Chondrocyte (in vitro differentiated cells): ENCODE results near the gene VAMP4. TPM values are rescaled to one million over a fixed set of nuclear protein-coding genes. Genes with fewer than 3 reads are reported as not detected.

ENCODE experiments used
- DNase-seq: peaks from one replicate; pipeline ENCODE4 v3.0.0; 2021; ENCODE audit warnings: mixed read lengths, low spot score
- H3K27ac Mint-ChIP-seq: one replicate; pipeline ENCODE4 v1.8.0; 2021; ENCODE audit warnings: mild to moderate bottlenecking, moderate library complexity, mixed read lengths; ENCODE audit not compliant: unreplicated experiment
- H3K27me3 Mint-ChIP-seq: 2 replicates; pipeline ENCODE4 v1.8.0; 2021; ENCODE audit warnings: low read depth, mixed read lengths
- H3K36me3 Mint-ChIP-seq: 2 replicates; pipeline ENCODE4 v1.8.0; 2021; ENCODE audit warnings: low read depth, mixed read lengths
- H3K4me1 Mint-ChIP-seq: 2 replicates; pipeline ENCODE4 v1.8.0; 2021; ENCODE audit warnings: low read depth, mild to moderate bottlenecking, mixed read lengths
- H3K4me3 Mint-ChIP-seq: one replicate; pipeline ENCODE4 v1.8.0; 2021; ENCODE audit warnings: mild to moderate bottlenecking, moderate library complexity, mixed read lengths; ENCODE audit not compliant: unreplicated experiment
- H3K9me3 Mint-ChIP-seq: 2 replicates; pipeline ENCODE4 v1.8.0; 2021; ENCODE audit warnings: low read depth, mixed read lengths
- CTCF ChIP-seq: fragments of 200-600 bp; sonication (generic); IDR thresholded peaks from 2 replicates; pipeline ENCODE4 v1.5.0; 2021; ENCODE audit warnings: antibody characterized with exemption, mild to moderate bottlenecking, moderate library complexity
- total RNA-seq: library from RNA; stranded (reverse); gene quantifications from 3 replicates; pipeline ENCODE4 v1.2.1, GENCODE V29; 2021

Gene VAMP4
- total RNA-seq, 1 donor from 2014 or later = 14.8 TPM

GRCh38 chr1:171758011-171758410, 16.1 kb upstream of the VAMP4 start:
- no peak for TF ChIP-seq CTCF
- no peak overlapping the region for H3K27ac Mint-ChIP-seq
- no peak for DNase-seq
- no peak overlapping the region for H3K4me3 Mint-ChIP-seq
- H3K9me3 Mint-ChIP-seq = peaks cover 3% of the 10 kb centered on the region
- peaks cover 17% of the 10 kb centered on the region for H3K4me1 Mint-ChIP-seq
- peaks cover 5% of the 10 kb centered on the region for H3K27me3 Mint-ChIP-seq
- no peaks in the 10 kb centered on the region for H3K36me3 Mint-ChIP-seq

- Mint-ChIP-seq H3K4me3 (no peak overlapping the region), H3K9me3 (peaks cover 3% of the 10 kb centered on the region), H3K4me1 (peaks cover 17% of the 10 kb centered on the region), H3K36me3 (no peaks in the 10 kb centered on the region), H3K27ac (no peak overlapping the region), H3K27me3 (peaks cover 3% of the 10 kb centered on the region)
- DNase-seq = no peak
- TF ChIP-seq CTCF = no peak
Observed at GRCh38 chr1:171756856-171757255, 15.0 kb upstream of the VAMP4 start.

GRCh38 chr1:171754971-171755370, 13.1 kb upstream of the VAMP4 start:
- Mint-ChIP-seq H3K27me3 (peaks cover 3% of the 10 kb centered on the region), H3K9me3 (peaks cover 3% of the 10 kb centered on the region), H3K36me3 (no peaks in the 10 kb centered on the region), H3K4me3 (no peak overlapping the region), H3K4me1 (peaks cover 17% of the 10 kb centered on the region), H3K27ac (no peak overlapping the region)
- no peak for DNase-seq
- no peak for TF ChIP-seq CTCF

GRCh38 chr1:171754353-171754705, 12.5 kb upstream of the VAMP4 start:
- H3K4me1 Mint-ChIP-seq = peaks cover 17% of the 10 kb centered on the region
- DNase-seq = no peak
- H3K27ac Mint-ChIP-seq = peak overlapping the region; percentile 75

GRCh38 chr1:171753685-171754352, 12.0 kb upstream of the VAMP4 start:
- Mint-ChIP-seq H3K36me3 (no peaks in the 10 kb centered on the region), H3K4me1 (peaks cover 17% of the 10 kb centered on the region), H3K27me3 (peaks cover 3% of the 10 kb centered on the region), H3K27ac (peak overlapping the region; percentile 75), H3K4me3 (no peak overlapping the region), H3K9me3 (peaks cover 3% of the 10 kb centered on the region)
- DNase-seq = no peak
- no peak for TF ChIP-seq CTCF

More at GRCh38 chr1:171754353-171754705, 12.5 kb upstream of the VAMP4 start:
- no peaks in the 10 kb centered on the region for H3K36me3 Mint-ChIP-seq
- peaks cover 3% of the 10 kb centered on the region for H3K9me3 Mint-ChIP-seq
- H3K4me3 Mint-ChIP-seq = no peak overlapping the region
- no peak for TF ChIP-seq CTCF
- peaks cover 3% of the 10 kb centered on the region for H3K27me3 Mint-ChIP-seq
